Measurements from ENCODE around the gene GGT6. TPM values are rescaled to one million over a fixed set of nuclear protein-coding genes. Genes with fewer than 3 reads are reported as not detected.

GGT6 gene
- total RNA-seq, 1 experiment from 2014 or later: not detected

GRCh38 chr17:4586043-4586442 lies 25.7 kb upstream of the GGT6 start:
- no peak for DNase-seq (ENCODE audit: low spot score)
- H3K27me3 ChIP-seq (replicated peaks; ENCODE audit: insufficient read depth, low read depth, low read length, poor library complexity): peaks cover 40% of the 10 kb centered on the region
- no peak overlapping the region for H3K4me3 ChIP-seq (ENCODE audit: low read depth, low read length, poor library complexity, severe bottlenecking)
- no TSS peak for BruUV-seq (replicated peaks)
- no peak overlapping the region for H3K27ac ChIP-seq (ENCODE audit: low read depth, low read length, poor library complexity, severe bottlenecking)
- ChIA-PET POLR2A (ENCODE audit: low non-redundant PET) (no interaction called here), CTCF (no interaction called here)
- intact Hi-C loops (cut with micrococcal nuclease; ENCODE audit: unreplicated experiment): no loop called here
- H3K36me3 ChIP-seq (ENCODE audit: insufficient read depth, low read length, poor library complexity, severe bottlenecking): no peaks in the 10 kb centered on the region
- no peaks in the 10 kb centered on the region for H3K4me1 ChIP-seq (ENCODE audit: insufficient read depth, low read length, poor library complexity, severe bottlenecking)
- TF ChIP-seq EZH2 (IDR thresholded peaks at IDR 0.05; ENCODE audit: borderline replicate concordance, low read depth, low read length, poor library complexity, severe bottlenecking) (no peak), CTCF (conservative IDR thresholded peaks at IDR 0.05; ENCODE audit: low read depth, low read length) (no peak)
- no peaks in the 10 kb centered on the region for H3K9me3 ChIP-seq (ENCODE audit: low read depth, low read length, poor library complexity, severe bottlenecking)

GRCh38 chr17:4585638-4585994 lies 25.2 kb upstream of the GGT6 start:
- no TSS peak for BruUV-seq (replicated peaks)

GRCh38 chr17:4584917-4585637 lies 24.7 kb upstream of the GGT6 start:
- no peak for DNase-seq (ENCODE audit: low spot score)
- ChIA-PET POLR2A (ENCODE audit: low non-redundant PET) (no interaction called here), CTCF (no interaction called here)
- H3K9me3 ChIP-seq (ENCODE audit: low read depth, low read length, poor library complexity, severe bottlenecking): no peaks in the 10 kb centered on the region
- no TSS peak for BruUV-seq (replicated peaks)
- H3K27ac ChIP-seq (ENCODE audit: low read depth, low read length, poor library complexity, severe bottlenecking): no peak overlapping the region
- H3K36me3 ChIP-seq (ENCODE audit: insufficient read depth, low read length, poor library complexity, severe bottlenecking): no peaks in the 10 kb centered on the region
- H3K4me1 ChIP-seq (ENCODE audit: insufficient read depth, low read length, poor library complexity, severe bottlenecking): no peaks in the 10 kb centered on the region
- H3K4me3 ChIP-seq (ENCODE audit: low read depth, low read length, poor library complexity, severe bottlenecking): peak overlapping the region; percentile 48
- no peak for TF ChIP-seq CTCF (conservative IDR thresholded peaks at IDR 0.05; ENCODE audit: low read depth, low read length)
- no peak for TF ChIP-seq EZH2 (IDR thresholded peaks at IDR 0.05; ENCODE audit: borderline replicate concordance, low read depth, low read length, poor library complexity, severe bottlenecking)
- peaks cover 40% of the 10 kb centered on the region for H3K27me3 ChIP-seq (replicated peaks; ENCODE audit: insufficient read depth, low read depth, low read length, poor library complexity)
- intact Hi-C loops (cut with micrococcal nuclease; ENCODE audit: unreplicated experiment): no loop called here

More at GRCh38 chr17:4585638-4585994, 25.2 kb upstream of the GGT6 start:
- H3K4me3 ChIP-seq (ENCODE audit: low read depth, low read length, poor library complexity, severe bottlenecking): no peak overlapping the region
- intact Hi-C loops (cut with micrococcal nuclease; ENCODE audit: unreplicated experiment): no loop called here
- no peak for TF ChIP-seq EZH2 (IDR thresholded peaks at IDR 0.05; ENCODE audit: borderline replicate concordance, low read depth, low read length, poor library complexity, severe bottlenecking)
- no peak for TF ChIP-seq CTCF (conservative IDR thresholded peaks at IDR 0.05; ENCODE audit: low read depth, low read length)
- H3K4me1 ChIP-seq (ENCODE audit: insufficient read depth, low read length, poor library complexity, severe bottlenecking): no peaks in the 10 kb centered on the region
- CTCF ChIA-PET: no interaction called here
- DNase-seq (ENCODE audit: low spot score): no peak
- POLR2A ChIA-PET (ENCODE audit: low non-redundant PET): no interaction called here
- H3K27ac ChIP-seq (ENCODE audit: low read depth, low read length, poor library complexity, severe bottlenecking): no peak overlapping the region
- H3K27me3 ChIP-seq (replicated peaks; ENCODE audit: insufficient read depth, low read depth, low read length, poor library complexity): peaks cover 40% of the 10 kb centered on the region
- no peaks in the 10 kb centered on the region for H3K9me3 ChIP-seq (ENCODE audit: low read depth, low read length, poor library complexity, severe bottlenecking)
- H3K36me3 ChIP-seq (ENCODE audit: insufficient read depth, low read length, poor library complexity, severe bottlenecking): no peaks in the 10 kb centered on the region

Measured in A673 (cell line).